ENCODE data around the gene STRBP.

STRBP gene

GRCh38 chr9:123266655-123267399 is 1.6 kb downstream of the STRBP start:
- H3K36me3 ChIP-seq (ENCODE audit: control insufficient read depth, insufficient read depth, low read length) = no peaks in the 10 kb centered on the region
- H3K9ac ChIP-seq (ENCODE audit: low read depth, low read length) = no peak overlapping the region
- H3K4me3 ChIP-seq (ENCODE audit: low read depth, low read length) = peak overlapping the region; percentile 71
- H3K9me3 ChIP-seq (ENCODE audit: control insufficient read depth, insufficient read depth, low read length) = no peaks in the 10 kb centered on the region
- no peak overlapping the region for H3K27ac ChIP-seq (ENCODE audit: low read depth, low read length)
- H3K27me3 ChIP-seq (ENCODE audit: control insufficient read depth, insufficient read depth, low read length) = no peaks in the 10 kb centered on the region; the same call in 1 of the 2 replicates
- peaks cover 49% of the 10 kb centered on the region for H3K4me1 ChIP-seq (ENCODE audit: control insufficient read depth, insufficient read depth, low read length)

GRCh38 chr9:123265833-123266232 is 2.6 kb downstream of the STRBP start:
- Histone ChIP-seq H3K9ac (ENCODE audit: low read depth, low read length) (no peak overlapping the region), H3K27me3 (ENCODE audit: control insufficient read depth, insufficient read depth, low read length) (no peaks in the 10 kb centered on the region; the same call in 1 of the 2 replicates), H3K9me3 (ENCODE audit: control insufficient read depth, insufficient read depth, low read length) (no peaks in the 10 kb centered on the region), H3K4me3 (ENCODE audit: low read depth, low read length) (no peak overlapping the region), H3K4me1 (ENCODE audit: control insufficient read depth, insufficient read depth, low read length) (peaks cover 50% of the 10 kb centered on the region), H3K36me3 (ENCODE audit: control insufficient read depth, insufficient read depth, low read length) (no peaks in the 10 kb centered on the region), H3K27ac (ENCODE audit: low read depth, low read length) (no peak overlapping the region)

- Histone ChIP-seq H3K27ac (ENCODE audit: low read depth, low read length) (no peak overlapping the region), H3K4me3 (ENCODE audit: low read depth, low read length) (no peak overlapping the region), H3K27me3 (ENCODE audit: control insufficient read depth, insufficient read depth, low read length) (no peaks in the 10 kb centered on the region), H3K4me1 (ENCODE audit: control insufficient read depth, insufficient read depth, low read length) (peaks cover 43% of the 10 kb centered on the region), H3K9ac (ENCODE audit: low read depth, low read length) (no peak overlapping the region), H3K36me3 (ENCODE audit: control insufficient read depth, insufficient read depth, low read length) (no peaks in the 10 kb centered on the region), H3K9me3 (ENCODE audit: control insufficient read depth, insufficient read depth, low read length) (no peaks in the 10 kb centered on the region)
Observed at GRCh38 chr9:123263227-123263626, 5.2 kb downstream of the STRBP start.

- no peak overlapping the region for H3K27ac ChIP-seq (ENCODE audit: low read depth, low read length)
- peaks cover 43% of the 10 kb centered on the region for H3K4me1 ChIP-seq (ENCODE audit: control insufficient read depth, insufficient read depth, low read length)
- no peaks in the 10 kb centered on the region for H3K36me3 ChIP-seq (ENCODE audit: control insufficient read depth, insufficient read depth, low read length)
- no peak overlapping the region for H3K4me3 ChIP-seq (ENCODE audit: low read depth, low read length)
- H3K27me3 ChIP-seq (ENCODE audit: control insufficient read depth, insufficient read depth, low read length) = no peaks in the 10 kb centered on the region
- H3K9me3 ChIP-seq (ENCODE audit: control insufficient read depth, insufficient read depth, low read length) = no peaks in the 10 kb centered on the region
- H3K9ac ChIP-seq (ENCODE audit: low read depth, low read length) = no peak overlapping the region
Observed at GRCh38 chr9:123262338-123262737, 6.0 kb downstream of the STRBP start.

- H3K27ac ChIP-seq (ENCODE audit: low read depth, low read length) = no peak overlapping the region
- H3K9ac ChIP-seq (ENCODE audit: low read depth, low read length) = no peak overlapping the region
- H3K9me3 ChIP-seq (ENCODE audit: control insufficient read depth, insufficient read depth, low read length) = no peaks in the 10 kb centered on the region
- peaks cover 32% of the 10 kb centered on the region for H3K4me1 ChIP-seq (ENCODE audit: control insufficient read depth, insufficient read depth, low read length)
- no peaks in the 10 kb centered on the region for H3K27me3 ChIP-seq (ENCODE audit: control insufficient read depth, insufficient read depth, low read length)
- H3K4me3 ChIP-seq (ENCODE audit: low read depth, low read length) = no peak overlapping the region
- H3K36me3 ChIP-seq (ENCODE audit: control insufficient read depth, insufficient read depth, low read length) = no peaks in the 10 kb centered on the region
Observed at GRCh38 chr9:123261006-123261677, 7.2 kb downstream of the STRBP start.

GRCh38 chr9:123260340-123260739 is 8.0 kb downstream of the STRBP start:
- no peak overlapping the region for H3K4me3 ChIP-seq (ENCODE audit: low read depth, low read length)
- H3K36me3 ChIP-seq (ENCODE audit: control insufficient read depth, insufficient read depth, low read length) = no peaks in the 10 kb centered on the region
- H3K9ac ChIP-seq (ENCODE audit: low read depth, low read length) = no peak overlapping the region
- no peaks in the 10 kb centered on the region for H3K27me3 ChIP-seq (ENCODE audit: control insufficient read depth, insufficient read depth, low read length)
- H3K9me3 ChIP-seq (ENCODE audit: control insufficient read depth, insufficient read depth, low read length) = no peaks in the 10 kb centered on the region
- no peak overlapping the region for H3K27ac ChIP-seq (ENCODE audit: low read depth, low read length)
- H3K4me1 ChIP-seq (ENCODE audit: control insufficient read depth, insufficient read depth, low read length) = peaks cover 25% of the 10 kb centered on the region

GRCh38 chr9:123257276-123257675 is 11.1 kb downstream of the STRBP start:
- H3K27ac ChIP-seq (ENCODE audit: low read depth, low read length) = no peak overlapping the region
- peaks cover 13% of the 10 kb centered on the region for H3K4me1 ChIP-seq (ENCODE audit: control insufficient read depth, insufficient read depth, low read length)
- H3K36me3 ChIP-seq (ENCODE audit: control insufficient read depth, insufficient read depth, low read length) = no peaks in the 10 kb centered on the region
- H3K27me3 ChIP-seq (ENCODE audit: control insufficient read depth, insufficient read depth, low read length) = no peaks in the 10 kb centered on the region
- no peak overlapping the region for H3K9ac ChIP-seq (ENCODE audit: low read depth, low read length)
- H3K4me3 ChIP-seq (ENCODE audit: low read depth, low read length) = no peak overlapping the region
- H3K9me3 ChIP-seq (ENCODE audit: control insufficient read depth, insufficient read depth, low read length) = no peaks in the 10 kb centered on the region

GRCh38 chr9:123255718-123256117 is 12.7 kb downstream of the STRBP start:
- H3K4me1 ChIP-seq (ENCODE audit: control insufficient read depth, insufficient read depth, low read length) = peaks cover 14% of the 10 kb centered on the region; the same call in 1 of the 2 replicates
- no peaks in the 10 kb centered on the region for H3K27me3 ChIP-seq (ENCODE audit: control insufficient read depth, insufficient read depth, low read length)
- no peak overlapping the region for H3K4me3 ChIP-seq (ENCODE audit: low read depth, low read length)
- no peaks in the 10 kb centered on the region for H3K36me3 ChIP-seq (ENCODE audit: control insufficient read depth, insufficient read depth, low read length)
- no peaks in the 10 kb centered on the region for H3K9me3 ChIP-seq (ENCODE audit: control insufficient read depth, insufficient read depth, low read length)
- H3K9ac ChIP-seq (ENCODE audit: low read depth, low read length) = no peak overlapping the region
- no peak overlapping the region for H3K27ac ChIP-seq (ENCODE audit: low read depth, low read length)

- Histone ChIP-seq H3K4me1 (ENCODE audit: control insufficient read depth, insufficient read depth, low read length) (peaks cover 14% of the 10 kb centered on the region; the same call in 1 of the 2 replicates), H3K27ac (ENCODE audit: low read depth, low read length) (no peak overlapping the region)
Observed at GRCh38 chr9:123253204-123253603, 15.2 kb downstream of the STRBP start.

GRCh38 chr9:123251741-123252140 is 16.6 kb downstream of the STRBP start:
- Histone ChIP-seq H3K36me3 (ENCODE audit: control insufficient read depth, insufficient read depth, low read length) (no peaks in the 10 kb centered on the region), H3K27ac (ENCODE audit: low read depth, low read length) (no peak overlapping the region), H3K9me3 (ENCODE audit: control insufficient read depth, insufficient read depth, low read length) (no peaks in the 10 kb centered on the region)

More at GRCh38 chr9:123253204-123253603, 15.2 kb downstream of the STRBP start:
- Histone ChIP-seq H3K36me3 (ENCODE audit: control insufficient read depth, insufficient read depth, low read length) (no peaks in the 10 kb centered on the region), H3K27me3 (ENCODE audit: control insufficient read depth, insufficient read depth, low read length) (no peaks in the 10 kb centered on the region), H3K4me3 (ENCODE audit: low read depth, low read length) (no peak overlapping the region), H3K9me3 (ENCODE audit: control insufficient read depth, insufficient read depth, low read length) (no peaks in the 10 kb centered on the region), H3K9ac (ENCODE audit: low read depth, low read length) (no peak overlapping the region)

GRCh38 chr9:123251324-123251723 is 17.1 kb downstream of the STRBP start:
- Histone ChIP-seq H3K36me3 (ENCODE audit: control insufficient read depth, insufficient read depth, low read length) (no peaks in the 10 kb centered on the region), H3K9ac (ENCODE audit: low read depth, low read length) (no peak overlapping the region), H3K27me3 (ENCODE audit: control insufficient read depth, insufficient read depth, low read length) (no peaks in the 10 kb centered on the region), H3K4me1 (ENCODE audit: control insufficient read depth, insufficient read depth, low read length) (peaks cover 19% of the 10 kb centered on the region; the same call in 1 of the 2 replicates), H3K9me3 (ENCODE audit: control insufficient read depth, insufficient read depth, low read length) (no peaks in the 10 kb centered on the region), H3K4me3 (ENCODE audit: low read depth, low read length) (no peak overlapping the region), H3K27ac (ENCODE audit: low read depth, low read length) (no peak overlapping the region)

More at GRCh38 chr9:123251741-123252140, 16.6 kb downstream of the STRBP start:
- Histone ChIP-seq H3K27me3 (ENCODE audit: control insufficient read depth, insufficient read depth, low read length) (no peaks in the 10 kb centered on the region), H3K4me3 (ENCODE audit: low read depth, low read length) (no peak overlapping the region), H3K9ac (ENCODE audit: low read depth, low read length) (no peak overlapping the region), H3K4me1 (ENCODE audit: control insufficient read depth, insufficient read depth, low read length) (peaks cover 15% of the 10 kb centered on the region; the same call in 1 of the 2 replicates)
